Measurements from ENCODE around the gene GID8.

The GID8 gene

GRCh38 chr20:62982124-62983075 is 44.5 kb downstream of the GID8 start:
- no peaks in the 10 kb centered on the region for H3K36me3 ChIP-seq (ENCODE audit: insufficient read depth, low read length)
- no peaks in the 10 kb centered on the region for H3K9me3 ChIP-seq (ENCODE audit: low read length)
- H3K4me3 ChIP-seq (ENCODE audit: low read length), result no peak overlapping the region
- H2AFZ ChIP-seq (ENCODE audit: low read depth, low read length), result no peak overlapping the region
- peaks cover 36% of the 10 kb centered on the region for H3K27me3 ChIP-seq (ENCODE audit: insufficient read depth, low read length)
- H3K4me1 ChIP-seq (ENCODE audit: insufficient read depth, low read length), result peaks cover 48% of the 10 kb centered on the region

GRCh38 chr20:62983210-62983609 is 45.3 kb downstream of the GID8 start:
- peaks cover 28% of the 10 kb centered on the region for H3K27me3 ChIP-seq (ENCODE audit: insufficient read depth, low read length)

GRCh38 chr20:62984666-62985443 is 46.9 kb downstream of the GID8 start:
- Histone ChIP-seq H2AFZ (ENCODE audit: low read depth, low read length) (peak overlapping the region; percentile 44), H3K4me1 (ENCODE audit: insufficient read depth, low read length) (peaks cover 44% of the 10 kb centered on the region), H3K27me3 (ENCODE audit: insufficient read depth, low read length) (peaks cover 11% of the 10 kb centered on the region), H3K36me3 (ENCODE audit: insufficient read depth, low read length) (no peaks in the 10 kb centered on the region), H3K4me3 (ENCODE audit: low read length) (no peak overlapping the region), H3K9me3 (ENCODE audit: low read length) (no peaks in the 10 kb centered on the region)

More at GRCh38 chr20:62983210-62983609, 45.3 kb downstream of the GID8 start:
- Histone ChIP-seq H3K4me1 (ENCODE audit: insufficient read depth, low read length) (peaks cover 48% of the 10 kb centered on the region), H3K9me3 (ENCODE audit: low read length) (no peaks in the 10 kb centered on the region), H2AFZ (ENCODE audit: low read depth, low read length) (no peak overlapping the region), H3K36me3 (ENCODE audit: insufficient read depth, low read length) (no peaks in the 10 kb centered on the region), H3K4me3 (ENCODE audit: low read length) (no peak overlapping the region)

- Histone ChIP-seq H3K36me3 (ENCODE audit: insufficient read depth, low read length) (no peaks in the 10 kb centered on the region), H3K4me1 (ENCODE audit: insufficient read depth, low read length) (peaks cover 39% of the 10 kb centered on the region), H3K27me3 (ENCODE audit: insufficient read depth, low read length) (peaks cover 9% of the 10 kb centered on the region), H3K9me3 (ENCODE audit: low read length) (no peaks in the 10 kb centered on the region), H3K4me3 (ENCODE audit: low read length) (no peak overlapping the region), H2AFZ (ENCODE audit: low read depth, low read length) (no peak overlapping the region)
Observed at GRCh38 chr20:62985444-62985778, 47.5 kb downstream of the GID8 start.

GRCh38 chr20:62986257-62986800 is 48.4 kb downstream of the GID8 start:
- H3K36me3 ChIP-seq (ENCODE audit: insufficient read depth, low read length), result no peaks in the 10 kb centered on the region
- H2AFZ ChIP-seq (ENCODE audit: low read depth, low read length), result no peak overlapping the region
- peaks cover 33% of the 10 kb centered on the region for H3K4me1 ChIP-seq (ENCODE audit: insufficient read depth, low read length)
- H3K9me3 ChIP-seq (ENCODE audit: low read length), result no peaks in the 10 kb centered on the region
- no peak overlapping the region for H3K4me3 ChIP-seq (ENCODE audit: low read length)
- H3K27me3 ChIP-seq (ENCODE audit: insufficient read depth, low read length), result peaks cover 9% of the 10 kb centered on the region

- Histone ChIP-seq H3K4me3 (ENCODE audit: low read length) (no peak overlapping the region), H3K36me3 (ENCODE audit: insufficient read depth, low read length) (no peaks in the 10 kb centered on the region), H2AFZ (ENCODE audit: low read depth, low read length) (no peak overlapping the region), H3K27me3 (ENCODE audit: insufficient read depth, low read length) (peaks cover 16% of the 10 kb centered on the region), H3K4me1 (ENCODE audit: insufficient read depth, low read length) (peaks cover 33% of the 10 kb centered on the region), H3K9me3 (ENCODE audit: low read length) (no peaks in the 10 kb centered on the region)
Observed at GRCh38 chr20:62987114-62987513, 49.2 kb downstream of the GID8 start.

- Histone ChIP-seq H3K4me1 (ENCODE audit: insufficient read depth, low read length) (peaks cover 24% of the 10 kb centered on the region), H3K27me3 (ENCODE audit: insufficient read depth, low read length) (peaks cover 26% of the 10 kb centered on the region), H3K4me3 (ENCODE audit: low read length) (no peak overlapping the region), H3K36me3 (ENCODE audit: insufficient read depth, low read length) (no peaks in the 10 kb centered on the region), H2AFZ (ENCODE audit: low read depth, low read length) (no peak overlapping the region), H3K9me3 (ENCODE audit: low read length) (no peaks in the 10 kb centered on the region)
Observed at GRCh38 chr20:62989201-62989601, 51.3 kb downstream of the GID8 start.

GRCh38 chr20:62990306-62990825 is 52.4 kb downstream of the GID8 start:
- Histone ChIP-seq H3K36me3 (ENCODE audit: insufficient read depth, low read length) (no peaks in the 10 kb centered on the region), H3K27me3 (ENCODE audit: insufficient read depth, low read length) (peaks cover 36% of the 10 kb centered on the region), H3K4me1 (ENCODE audit: insufficient read depth, low read length) (peaks cover 22% of the 10 kb centered on the region), H3K4me3 (ENCODE audit: low read length) (no peak overlapping the region), H2AFZ (ENCODE audit: low read depth, low read length) (no peak overlapping the region), H3K9me3 (ENCODE audit: low read length) (no peaks in the 10 kb centered on the region)

- peaks cover 22% of the 10 kb centered on the region for H3K4me1 ChIP-seq (ENCODE audit: insufficient read depth, low read length)
- peaks cover 45% of the 10 kb centered on the region for H3K27me3 ChIP-seq (ENCODE audit: insufficient read depth, low read length)
- no peak overlapping the region for H2AFZ ChIP-seq (ENCODE audit: low read depth, low read length)
- H3K9me3 ChIP-seq (ENCODE audit: low read length), result no peaks in the 10 kb centered on the region
- no peak overlapping the region for H3K4me3 ChIP-seq (ENCODE audit: low read length)
- H3K36me3 ChIP-seq (ENCODE audit: insufficient read depth, low read length), result no peaks in the 10 kb centered on the region
Observed at GRCh38 chr20:62991196-62991807, 53.4 kb downstream of the GID8 start.

- H2AFZ ChIP-seq (ENCODE audit: low read depth, low read length), result no peak overlapping the region
- no peak overlapping the region for H3K4me3 ChIP-seq (ENCODE audit: low read length)
- no peaks in the 10 kb centered on the region for H3K36me3 ChIP-seq (ENCODE audit: insufficient read depth, low read length)
- peaks cover 49% of the 10 kb centered on the region for H3K27me3 ChIP-seq (ENCODE audit: insufficient read depth, low read length)
- H3K4me1 ChIP-seq (ENCODE audit: insufficient read depth, low read length), result peaks cover 19% of the 10 kb centered on the region
- no peaks in the 10 kb centered on the region for H3K9me3 ChIP-seq (ENCODE audit: low read length)
Observed at GRCh38 chr20:62991863-62992262, 53.9 kb downstream of the GID8 start.

- H3K27me3 ChIP-seq (ENCODE audit: insufficient read depth, low read length), result peaks cover 67% of the 10 kb centered on the region
- no peak overlapping the region for H3K4me3 ChIP-seq (ENCODE audit: low read length)
- H2AFZ ChIP-seq (ENCODE audit: low read depth, low read length), result no peak overlapping the region
- no peaks in the 10 kb centered on the region for H3K9me3 ChIP-seq (ENCODE audit: low read length)
- peaks cover 15% of the 10 kb centered on the region for H3K4me1 ChIP-seq (ENCODE audit: insufficient read depth, low read length)
- H3K36me3 ChIP-seq (ENCODE audit: insufficient read depth, low read length), result no peaks in the 10 kb centered on the region
Observed at GRCh38 chr20:62993856-62994494, 56.0 kb downstream of the GID8 start.

- H2AFZ ChIP-seq (ENCODE audit: low read depth, low read length), result no peak overlapping the region
- no peak overlapping the region for H3K4me3 ChIP-seq (ENCODE audit: low read length)
- H3K9me3 ChIP-seq (ENCODE audit: low read length), result peaks cover 4% of the 10 kb centered on the region
- peaks cover 15% of the 10 kb centered on the region for H3K4me1 ChIP-seq (ENCODE audit: insufficient read depth, low read length)
- H3K36me3 ChIP-seq (ENCODE audit: insufficient read depth, low read length), result no peaks in the 10 kb centered on the region
- peaks cover 76% of the 10 kb centered on the region for H3K27me3 ChIP-seq (ENCODE audit: insufficient read depth, low read length)
Observed at GRCh38 chr20:62994869-62995281, 56.9 kb downstream of the GID8 start.
